ENCODE results near the gene TBCD. TPM values are rescaled to one million over a fixed set of nuclear protein-coding genes. Genes with fewer than 3 reads are reported as not detected.

The TBCD gene
- total RNA-seq, 2 donors from 2014 or later, result 38.9 to 74.8 TPM

DNA sequence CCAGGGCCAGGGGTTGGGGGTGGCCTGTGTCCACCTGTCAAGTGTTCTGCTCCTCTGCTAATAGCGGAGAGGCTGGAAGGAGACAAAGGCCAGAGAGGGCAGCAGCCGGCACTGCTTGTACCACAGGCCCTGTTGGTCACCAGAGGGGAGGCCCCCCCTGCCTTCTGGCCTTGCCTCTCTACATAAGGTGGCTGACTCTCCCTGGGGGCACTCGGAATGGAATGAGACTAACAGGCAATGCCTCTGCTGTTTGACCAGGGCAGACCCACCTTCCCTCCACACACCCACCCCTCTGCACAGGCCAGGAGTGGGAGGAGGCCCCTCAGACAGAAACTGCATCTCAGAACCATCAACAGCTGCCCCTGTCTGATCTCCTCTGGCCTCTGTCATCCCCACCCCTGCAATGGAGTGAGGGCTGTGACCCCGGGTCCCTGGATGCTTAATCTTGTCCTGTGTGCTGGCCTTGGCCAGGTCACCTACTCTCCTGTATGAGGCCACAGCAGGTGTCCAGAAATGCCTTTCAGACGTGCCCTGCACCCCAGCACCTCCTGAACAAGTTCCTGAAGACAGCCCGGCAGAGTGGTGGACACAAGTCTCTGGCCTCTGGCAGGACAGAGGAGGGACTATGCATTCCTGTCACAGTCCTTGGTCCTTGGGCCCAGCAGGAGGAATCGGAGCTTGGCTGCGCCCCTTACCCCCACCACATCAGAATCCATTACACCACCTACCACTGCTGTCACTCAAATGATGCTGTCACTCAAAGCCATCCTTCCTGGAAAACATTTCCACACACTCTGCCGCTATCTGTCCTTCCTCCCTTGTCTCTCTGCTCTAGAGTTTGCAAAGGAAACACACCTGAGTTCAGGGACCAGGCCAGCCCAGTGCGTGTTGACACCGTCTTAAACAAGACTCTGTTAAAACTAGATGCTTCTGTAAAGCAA, 195.5 kb downstream of the TBCD start:
- ATAC-seq (no peak), DNase-seq (peak in 2 of 4 donors; percentile 3 to 8)
- 94 to 98% methylated on average over 8 to 11 of the region's 11 CpGs for WGBS, 2 donors

DNA sequence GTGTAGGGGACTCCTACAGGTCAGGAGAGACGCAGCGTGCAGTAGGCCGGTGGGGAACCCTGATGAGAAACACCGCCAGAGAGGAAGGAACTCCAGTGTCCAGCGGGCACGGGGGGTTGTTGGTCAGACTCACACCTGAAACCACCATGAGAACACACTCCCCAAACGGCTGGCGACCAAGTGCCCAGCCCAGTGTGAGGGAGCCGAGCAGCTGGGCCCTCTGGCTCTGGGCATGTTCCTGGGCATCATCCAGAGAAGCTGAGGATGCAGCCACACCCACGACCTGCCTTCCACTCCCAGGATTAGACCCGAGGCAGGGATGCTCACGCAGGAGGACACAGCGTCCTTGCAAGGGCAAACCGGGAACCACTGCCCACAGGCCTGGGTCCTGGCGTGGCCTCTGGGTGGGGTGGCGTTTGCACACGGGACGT, 196.2 kb downstream of the TBCD start:
- Histone ChIP-seq H3K36me3 (replicated peaks in 1 of 2; ENCODE audit: insufficient read depth in 1 of 2, low read depth in 2 of 2) (peaks cover 0 to 3% of the 10 kb centered on the region in 2 donors), H3K9me3 (peaks cover 0 to 9% (median 0%) of the 10 kb centered on the region in 3 donors), H3K4me3 (no peak overlapping the region), H3K27ac (no peak overlapping the region), H3K27me3 (no peaks in the 10 kb centered on the region), H3K4me1 (no peaks in the 10 kb centered on the region)
- peak in 2 of 4 donors; percentile 4 for DNase-seq
- ATAC-seq, result no peak
- 88 to 95% methylated on average over 4 to 17 of the region's 18 CpGs for WGBS, 2 donors
- no peak for TF ChIP-seq POLR2A (IDR thresholded peaks at IDR 0.05)
- intact Hi-C loops (cut with DNase I), result no loop called here

More for the DNA sequence above, 195.5 kb downstream of the TBCD start:
- Histone ChIP-seq H3K4me3 (no peak overlapping the region), H3K27ac (no peak overlapping the region), H3K36me3 (replicated peaks in 1 of 2; ENCODE audit: insufficient read depth in 1 of 2, low read depth in 2 of 2) (peaks cover 5 to 8% of the 10 kb centered on the region in 2 donors), H3K4me1 (no peaks in the 10 kb centered on the region), H3K9me3 (peaks cover 0 to 9% (median 0%) of the 10 kb centered on the region in 3 donors), H3K27me3 (no peaks in the 10 kb centered on the region)
- TF ChIP-seq POLR2A (IDR thresholded peaks at IDR 0.05), result no peak
- TF ChIP-seq, protein P1, sequence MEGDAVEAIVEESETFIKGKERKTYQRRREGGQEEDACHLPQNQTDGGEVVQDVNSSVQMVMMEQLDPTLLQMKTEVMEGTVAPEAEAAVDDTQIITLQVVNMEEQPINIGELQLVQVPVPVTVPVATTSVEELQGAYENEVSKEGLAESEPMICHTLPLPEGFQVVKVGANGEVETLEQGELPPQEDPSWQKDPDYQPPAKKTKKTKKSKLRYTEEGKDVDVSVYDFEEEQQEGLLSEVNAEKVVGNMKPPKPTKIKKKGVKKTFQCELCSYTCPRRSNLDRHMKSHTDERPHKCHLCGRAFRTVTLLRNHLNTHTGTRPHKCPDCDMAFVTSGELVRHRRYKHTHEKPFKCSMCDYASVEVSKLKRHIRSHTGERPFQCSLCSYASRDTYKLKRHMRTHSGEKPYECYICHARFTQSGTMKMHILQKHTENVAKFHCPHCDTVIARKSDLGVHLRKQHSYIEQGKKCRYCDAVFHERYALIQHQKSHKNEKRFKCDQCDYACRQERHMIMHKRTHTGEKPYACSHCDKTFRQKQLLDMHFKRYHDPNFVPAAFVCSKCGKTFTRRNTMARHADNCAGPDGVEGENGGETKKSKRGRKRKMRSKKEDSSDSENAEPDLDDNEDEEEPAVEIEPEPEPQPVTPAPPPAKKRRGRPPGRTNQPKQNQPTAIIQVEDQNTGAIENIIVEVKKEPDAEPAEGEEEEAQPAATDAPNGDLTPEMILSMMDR (IDR thresholded peaks at IDR 0.05), result no peak
- intact Hi-C loops (cut with DNase I), result no loop called here

DNA sequence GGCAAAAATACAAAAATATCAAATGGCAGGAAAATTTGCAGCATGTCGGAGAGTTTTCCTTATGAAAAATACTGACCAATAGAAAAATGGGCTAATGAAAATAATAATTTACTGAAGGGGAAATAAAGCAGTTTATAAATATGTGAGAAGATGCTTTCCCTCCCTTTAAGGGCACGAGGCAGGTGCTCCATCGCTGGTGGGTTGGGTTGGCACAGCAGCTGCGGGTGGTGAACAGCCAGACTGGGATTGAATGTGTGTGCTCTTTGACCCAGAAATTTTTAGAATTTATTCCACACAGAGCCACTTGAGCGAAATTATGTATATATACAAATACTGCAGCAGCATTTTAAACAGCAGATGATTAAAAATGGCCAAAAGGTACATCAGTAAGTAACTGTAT, 197.1 kb downstream of the TBCD start:
- H3K4me1 ChIP-seq, result no peaks in the 10 kb centered on the region
- H3K27me3 ChIP-seq, result no peaks in the 10 kb centered on the region
- TF ChIP-seq, protein P1 (IDR thresholded peaks at IDR 0.05), result no peak
- no peak for TF ChIP-seq POLR2A (IDR thresholded peaks at IDR 0.05)
- ATAC-seq (no peak), DNase-seq (no peak)
- intact Hi-C loops (cut with DNase I), result no loop called here
- no peak overlapping the region for H3K4me3 ChIP-seq
- no peaks in the 10 kb centered on the region for H3K36me3 ChIP-seq (replicated peaks in 1 of 2; ENCODE audit: insufficient read depth in 1 of 2, low read depth in 2 of 2)
- no peak overlapping the region for H3K27ac ChIP-seq
- H3K9me3 ChIP-seq, result peaks cover 0 to 9% (median 0%) of the 10 kb centered on the region in 3 donors
- 97% methylated on average over 5 of the region's 5 CpGs for WGBS, 2 donors

DNA sequence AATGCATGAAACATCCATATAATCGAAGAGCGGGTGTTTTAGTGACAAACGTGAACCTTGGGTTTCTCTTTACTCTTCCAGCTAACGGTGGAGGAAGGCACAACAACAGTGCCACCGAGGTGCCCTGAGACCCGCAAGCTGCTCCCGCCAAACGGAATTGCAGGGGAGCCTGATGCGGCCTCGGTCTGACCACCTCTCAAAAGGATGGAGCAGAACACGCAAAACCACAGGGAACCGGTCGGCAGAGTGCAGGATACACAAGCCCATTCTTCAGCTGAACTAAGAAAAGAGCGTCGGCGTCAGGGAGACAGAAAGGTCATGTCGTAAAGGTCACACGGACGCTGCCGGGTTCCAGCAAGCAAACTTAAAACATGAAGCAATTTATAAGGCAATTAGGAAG, 197.5 kb downstream of the TBCD start:
- Histone ChIP-seq H3K4me1 (no peaks in the 10 kb centered on the region), H3K36me3 (replicated peaks in 1 of 2; ENCODE audit: insufficient read depth in 1 of 2, low read depth in 2 of 2) (no peaks in the 10 kb centered on the region), H3K4me3 (no peak overlapping the region), H3K27ac (no peak overlapping the region), H3K27me3 (no peaks in the 10 kb centered on the region), H3K9me3 (peaks cover 0 to 9% (median 0%) of the 10 kb centered on the region in 3 donors)
- intact Hi-C loops (cut with DNase I), result no loop called here
- TF ChIP-seq POLR2A (IDR thresholded peaks at IDR 0.05), result no peak
- TF ChIP-seq, protein P1 (IDR thresholded peaks at IDR 0.05), result no peak
- ATAC-seq (no peak), DNase-seq (peak in 2 of 4 donors; percentile 2 to 5)
- WGBS, 2 donors, result 97% methylated on average over 20 of the region's 20 CpGs

DNA sequence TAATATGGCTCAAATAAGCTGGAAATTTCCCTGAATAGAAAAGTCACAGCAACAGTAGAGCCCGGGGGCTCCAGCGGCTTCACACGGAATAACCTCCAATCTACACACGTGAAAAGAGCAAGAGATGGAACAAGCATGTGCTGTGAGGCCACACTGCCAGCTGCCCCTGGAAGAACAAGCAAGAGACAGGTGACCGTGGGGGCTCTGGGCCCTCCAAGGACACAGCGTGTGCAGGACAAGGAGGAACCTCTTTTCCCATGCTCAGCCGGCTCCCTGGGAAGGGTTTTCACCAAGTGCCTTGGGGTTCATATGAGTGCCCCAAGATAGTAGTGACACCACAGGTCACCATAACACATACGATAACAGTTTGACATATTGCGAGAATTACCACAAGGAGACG, 198.1 kb downstream of the TBCD start:
- intact Hi-C loops (cut with DNase I), result no loop called here
- H3K27me3 ChIP-seq, result no peaks in the 10 kb centered on the region
- H3K27ac ChIP-seq, result no peak overlapping the region
- no peak overlapping the region for H3K4me3 ChIP-seq
- peak in 2 of 4 donors; percentile 4 for DNase-seq
- TF ChIP-seq, protein P1 (IDR thresholded peaks at IDR 0.05), result no peak
- TF ChIP-seq POLR2A (IDR thresholded peaks at IDR 0.05), result no peak
- WGBS, 2 donors, result 97 to 99% methylated on average over 10 of the region's 10 CpGs
- H3K36me3 ChIP-seq (replicated peaks in 1 of 2; ENCODE audit: insufficient read depth in 1 of 2, low read depth in 2 of 2), result no peaks in the 10 kb centered on the region
- peaks cover 0 to 4% (median 0%) of the 10 kb centered on the region in 3 donors for H3K9me3 ChIP-seq
- no peak for ATAC-seq
- H3K4me1 ChIP-seq, result no peaks in the 10 kb centered on the region
